Measurements from ENCODE around the gene MT4.

DNA sequence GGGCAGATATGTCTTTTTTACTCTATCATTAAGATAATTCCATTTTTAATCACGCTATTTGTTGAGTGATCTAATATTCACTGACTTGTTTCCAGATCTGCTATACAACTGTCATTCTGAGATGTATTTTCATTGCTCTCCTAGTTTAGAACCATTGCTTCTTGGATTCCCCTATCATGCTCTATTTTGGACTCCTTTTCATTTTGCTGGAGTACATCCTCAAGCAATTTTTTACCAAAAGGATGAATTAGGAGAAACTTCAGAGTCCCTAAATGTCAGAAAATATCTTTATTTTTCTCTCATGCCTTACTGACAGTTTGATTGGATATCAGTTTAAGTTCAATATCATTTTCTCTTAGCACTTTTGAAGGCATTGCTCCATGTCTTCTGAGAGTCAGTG, 9.8 kb downstream of the MT4 start:
- TF ChIP-seq POLR2A (IDR thresholded peaks at IDR 0.05) = no peak
- TF ChIP-seq, protein P1, sequence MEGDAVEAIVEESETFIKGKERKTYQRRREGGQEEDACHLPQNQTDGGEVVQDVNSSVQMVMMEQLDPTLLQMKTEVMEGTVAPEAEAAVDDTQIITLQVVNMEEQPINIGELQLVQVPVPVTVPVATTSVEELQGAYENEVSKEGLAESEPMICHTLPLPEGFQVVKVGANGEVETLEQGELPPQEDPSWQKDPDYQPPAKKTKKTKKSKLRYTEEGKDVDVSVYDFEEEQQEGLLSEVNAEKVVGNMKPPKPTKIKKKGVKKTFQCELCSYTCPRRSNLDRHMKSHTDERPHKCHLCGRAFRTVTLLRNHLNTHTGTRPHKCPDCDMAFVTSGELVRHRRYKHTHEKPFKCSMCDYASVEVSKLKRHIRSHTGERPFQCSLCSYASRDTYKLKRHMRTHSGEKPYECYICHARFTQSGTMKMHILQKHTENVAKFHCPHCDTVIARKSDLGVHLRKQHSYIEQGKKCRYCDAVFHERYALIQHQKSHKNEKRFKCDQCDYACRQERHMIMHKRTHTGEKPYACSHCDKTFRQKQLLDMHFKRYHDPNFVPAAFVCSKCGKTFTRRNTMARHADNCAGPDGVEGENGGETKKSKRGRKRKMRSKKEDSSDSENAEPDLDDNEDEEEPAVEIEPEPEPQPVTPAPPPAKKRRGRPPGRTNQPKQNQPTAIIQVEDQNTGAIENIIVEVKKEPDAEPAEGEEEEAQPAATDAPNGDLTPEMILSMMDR (IDR thresholded peaks at IDR 0.05) = no peak

All from esophagus squamous epithelium (tissue), 4 donors.